Colonic mucosa (tissue), 4 donors: Measurements from ENCODE around the gene KDM3A. TPM values are rescaled to one million over a fixed set of nuclear protein-coding genes. Genes with fewer than 3 reads are reported as not detected.

ENCODE experiments used
- DNase-seq: peaks from one replicate; pipeline ENCODE4 v3.0.0-alpha.2; 2020
- H3K27ac ChIP-seq: fragments of 200-600 bp; one replicate; pipeline ENCODE4 v1.8.0; 2021
- H3K27me3 ChIP-seq: fragments of 200-600 bp; one replicate; pipeline ENCODE4 v1.8.0; 2021
- H3K36me3 ChIP-seq: fragments of 200-600 bp; one replicate; pipeline ENCODE4 v1.8.0; 2021
- H3K4me1 ChIP-seq: fragments of 200-600 bp; one replicate; pipeline ENCODE4 v1.8.0; 2021; ENCODE audit warnings: mild to moderate bottlenecking
- H3K4me3 ChIP-seq: fragments of 200-600 bp; one replicate; pipeline ENCODE4 v1.8.0; 2021
- H3K9ac ChIP-seq, 2 donors: one replicate each; pipeline ENCODE4 v1.7.0; 2013; ENCODE audit warnings: control low read depth in 2 of 2, low read depth in 2 of 2, low read length in 2 of 2
- H3K9me3 ChIP-seq: fragments of 200-600 bp; one replicate; pipeline ENCODE4 v1.8.0; 2021
- intact Hi-C: fragments of 100-400 bp; cut with DNase I; formaldehyde crosslinking; loops from one replicate; pipeline ENCODE4 v1.14.1; 2022
- total RNA-seq, 2 donors: library from RNA; stranded (reverse); fragmentation: NEBNext Ultra II Directional in 1 of 2; extraction: Animal tissue kit (Norgen Biotek cat#: 25700) in 1 of 2; gene quantifications; one replicate each; pipeline ENCODE4 v1.2.1, GENCODE V29; 2021
- TF ChIP-seq, protein P1 (sequence below): fragments of 200-600 bp; IDR thresholded peaks from one replicate; pipeline ENCODE4 v1.8.0; 2022; ENCODE audit warnings: antibody characterized with exemption, mild to moderate bottlenecking
- donor health status: healthy.
- donor health status: DM: no; HTN: no; CAD: no.
- donor health status: DM: no; HTN: no; CAD: no.

The KDM3A gene
- total RNA-seq, 2 donors from 2014 or later: 35.9 to 101 TPM

DNA sequence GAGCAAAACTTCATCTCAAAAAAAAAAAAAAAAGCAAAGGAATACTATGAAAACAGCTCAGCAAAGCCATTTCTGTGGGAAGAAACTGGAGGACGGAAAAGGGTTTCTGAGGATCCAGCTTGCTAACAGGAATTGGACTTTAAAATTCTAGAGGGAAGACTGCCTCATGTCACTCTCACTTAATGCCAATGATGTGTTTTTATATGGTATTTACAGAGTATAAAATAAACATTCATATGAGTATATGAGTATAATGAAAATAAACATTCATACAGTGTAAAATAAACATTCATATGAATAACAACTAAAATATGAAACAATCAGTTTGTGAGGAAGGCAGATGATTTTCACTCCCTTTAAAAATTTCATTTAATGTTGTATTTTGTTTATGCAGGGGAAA, 78.2 kb downstream of the KDM3A start:
- intact Hi-C loops: no loop called here
- H3K36me3 ChIP-seq: no peaks in the 10 kb centered on the region
- H3K27me3 ChIP-seq: no peaks in the 10 kb centered on the region
- TF ChIP-seq, protein P1, sequence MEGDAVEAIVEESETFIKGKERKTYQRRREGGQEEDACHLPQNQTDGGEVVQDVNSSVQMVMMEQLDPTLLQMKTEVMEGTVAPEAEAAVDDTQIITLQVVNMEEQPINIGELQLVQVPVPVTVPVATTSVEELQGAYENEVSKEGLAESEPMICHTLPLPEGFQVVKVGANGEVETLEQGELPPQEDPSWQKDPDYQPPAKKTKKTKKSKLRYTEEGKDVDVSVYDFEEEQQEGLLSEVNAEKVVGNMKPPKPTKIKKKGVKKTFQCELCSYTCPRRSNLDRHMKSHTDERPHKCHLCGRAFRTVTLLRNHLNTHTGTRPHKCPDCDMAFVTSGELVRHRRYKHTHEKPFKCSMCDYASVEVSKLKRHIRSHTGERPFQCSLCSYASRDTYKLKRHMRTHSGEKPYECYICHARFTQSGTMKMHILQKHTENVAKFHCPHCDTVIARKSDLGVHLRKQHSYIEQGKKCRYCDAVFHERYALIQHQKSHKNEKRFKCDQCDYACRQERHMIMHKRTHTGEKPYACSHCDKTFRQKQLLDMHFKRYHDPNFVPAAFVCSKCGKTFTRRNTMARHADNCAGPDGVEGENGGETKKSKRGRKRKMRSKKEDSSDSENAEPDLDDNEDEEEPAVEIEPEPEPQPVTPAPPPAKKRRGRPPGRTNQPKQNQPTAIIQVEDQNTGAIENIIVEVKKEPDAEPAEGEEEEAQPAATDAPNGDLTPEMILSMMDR: no peak
- DNase-seq: no peak
- no peaks in the 10 kb centered on the region for H3K9me3 ChIP-seq
- H3K9ac ChIP-seq: no peak overlapping the region
- H3K4me3 ChIP-seq: no peak overlapping the region
- H3K27ac ChIP-seq: no peak overlapping the region
- H3K4me1 ChIP-seq: no peaks in the 10 kb centered on the region

DNA sequence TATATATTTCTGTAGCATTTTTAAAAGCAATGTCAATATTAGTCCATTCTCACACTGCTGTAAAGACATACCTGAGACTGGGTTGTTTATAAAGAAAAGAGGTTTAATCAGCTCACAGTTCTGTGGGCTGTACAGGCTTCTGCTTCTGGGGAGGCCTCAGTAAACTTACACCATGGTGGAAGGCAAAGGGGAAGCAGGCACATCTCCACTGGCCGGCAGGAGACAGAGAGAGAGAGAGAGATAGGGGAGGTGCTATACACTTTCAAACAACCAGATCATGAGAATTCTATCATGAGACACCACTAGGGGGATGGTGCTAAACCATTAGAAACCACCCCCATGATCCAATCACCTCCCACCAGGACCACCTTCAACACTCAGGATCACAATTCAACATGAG, 79.0 kb downstream of the KDM3A start:
- Histone ChIP-seq H3K9me3 (no peaks in the 10 kb centered on the region), H3K27ac (no peak overlapping the region), H3K4me3 (no peak overlapping the region), H3K4me1 (no peaks in the 10 kb centered on the region), H3K36me3 (no peaks in the 10 kb centered on the region), H3K9ac (no peak overlapping the region), H3K27me3 (no peaks in the 10 kb centered on the region)
- intact Hi-C loops: no loop called here
- TF ChIP-seq, protein P1: no peak
- DNase-seq: no peak

DNA sequence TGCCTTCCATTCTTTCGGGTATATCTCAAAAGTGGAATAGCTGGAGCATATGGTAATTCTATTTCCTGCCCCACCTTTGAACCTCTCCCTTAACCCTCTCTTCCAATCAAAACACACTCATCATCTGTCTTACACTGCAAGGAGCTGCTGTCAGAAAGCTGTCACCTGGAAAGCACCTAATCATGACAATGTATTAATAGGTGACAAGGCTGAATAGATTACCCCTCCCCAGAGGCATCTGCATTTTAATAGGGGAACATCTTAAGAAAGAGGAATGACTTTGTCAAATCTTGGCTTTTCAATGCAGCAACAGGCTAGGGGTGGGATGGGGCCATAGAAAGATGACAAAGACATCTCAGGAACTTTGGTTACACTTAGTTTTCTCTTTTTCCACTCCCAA, 80.8 kb downstream of the KDM3A start:
- TF ChIP-seq, protein P1: no peak
- H3K36me3 ChIP-seq: no peaks in the 10 kb centered on the region
- no peaks in the 10 kb centered on the region for H3K9me3 ChIP-seq
- H3K27me3 ChIP-seq: no peaks in the 10 kb centered on the region
- no peak overlapping the region for H3K4me3 ChIP-seq
- intact Hi-C loops: no loop called here
- H3K4me1 ChIP-seq: no peaks in the 10 kb centered on the region
- no peak overlapping the region for H3K27ac ChIP-seq
- no peak overlapping the region for H3K9ac ChIP-seq
- no peak for DNase-seq

DNA sequence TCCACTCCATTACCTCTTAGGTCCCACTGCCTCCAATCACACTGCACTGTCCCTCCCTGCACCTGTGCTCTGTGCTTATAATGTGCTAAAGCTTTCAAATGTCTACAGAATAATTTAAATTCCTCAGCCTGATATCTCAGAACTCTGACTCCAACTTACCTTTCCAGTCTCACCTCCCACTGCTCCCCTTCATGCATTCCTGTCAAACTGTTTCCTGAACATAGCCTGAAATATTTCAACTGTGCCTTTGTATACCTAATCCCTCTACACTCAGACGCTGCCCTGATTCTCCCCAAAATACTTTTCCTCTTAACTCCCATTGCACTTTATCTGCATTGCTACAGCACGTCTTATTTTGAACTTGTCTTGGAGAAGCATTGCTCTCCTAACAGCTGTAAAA, 81.5 kb downstream of the KDM3A start:
- no peak overlapping the region for H3K27ac ChIP-seq
- no peak overlapping the region for H3K9ac ChIP-seq
- intact Hi-C loops: no loop called here
- H3K4me1 ChIP-seq: no peaks in the 10 kb centered on the region
- no peak for DNase-seq
- no peaks in the 10 kb centered on the region for H3K9me3 ChIP-seq
- H3K4me3 ChIP-seq: no peak overlapping the region
- no peaks in the 10 kb centered on the region for H3K27me3 ChIP-seq
- no peaks in the 10 kb centered on the region for H3K36me3 ChIP-seq
- TF ChIP-seq, protein P1: no peak

DNA sequence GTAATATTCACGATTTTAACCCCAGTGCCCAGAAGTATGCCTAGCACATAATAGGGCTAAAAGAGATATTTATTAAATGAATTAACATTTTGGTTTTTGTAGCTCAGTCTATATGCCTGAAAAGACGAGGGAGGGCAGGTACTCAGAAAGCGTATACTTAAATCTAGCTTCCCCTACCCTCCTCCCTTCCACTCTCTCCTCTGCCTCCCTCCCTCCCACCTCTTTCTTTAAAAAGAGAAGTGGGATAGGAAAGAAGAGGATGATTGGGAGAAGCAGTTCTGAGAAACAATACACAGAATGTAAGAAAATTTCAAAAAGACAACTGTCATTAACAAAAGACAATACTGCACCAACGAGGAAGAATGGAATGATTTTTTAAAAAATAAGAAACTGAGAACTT, 82.3 kb downstream of the KDM3A start:
- no peak overlapping the region for H3K9ac ChIP-seq
- no peak overlapping the region for H3K27ac ChIP-seq
- no peak overlapping the region for H3K4me3 ChIP-seq
- no peaks in the 10 kb centered on the region for H3K9me3 ChIP-seq
- DNase-seq: no peak
- H3K36me3 ChIP-seq: no peaks in the 10 kb centered on the region
- intact Hi-C loops: no loop called here
- TF ChIP-seq, protein P1: no peak
- no peaks in the 10 kb centered on the region for H3K27me3 ChIP-seq
- no peaks in the 10 kb centered on the region for H3K4me1 ChIP-seq
